Kasumi-1 (cell line): ENCODE data around the gene KIR3DL3.
"Not testable (repeated sequence)": the region's sequence is repeated elsewhere in the genome, so short reads cannot be mapped to it uniquely, and the experiment has no call there.

Experiments used
- DNase-seq, 2 experiments: peaks; one replicate each; lab custom pipeline; 2025; lab: John Stamatoyannopoulos, UW

KIR3DL3 gene

DNA sequence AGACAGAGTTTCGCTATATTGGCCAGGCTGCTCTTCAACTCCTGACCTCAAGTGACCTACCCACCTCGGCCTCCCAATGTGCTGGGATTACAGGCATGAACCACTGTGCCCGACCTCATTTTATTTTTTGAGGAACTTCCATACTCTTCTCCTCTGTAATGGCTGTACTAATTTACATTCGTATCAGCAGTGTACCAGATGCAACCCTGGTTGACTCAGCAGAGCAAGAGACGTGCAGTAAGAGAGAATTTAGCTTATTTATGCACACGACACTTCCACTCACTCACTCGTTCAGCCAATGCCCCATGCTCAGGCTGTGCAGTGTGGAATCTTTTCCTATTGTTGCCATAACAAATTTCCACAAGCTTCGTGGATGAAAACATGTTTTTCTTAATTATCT, 6.9 kb downstream of the KIR3DL3 start:
- DNase-seq, result no peak

GRCh38 chr19:54738306-54738705, 14.1 kb downstream of the KIR3DL3 start, which contains the start of gene KIR2DL3:
Gene KIR2DL3, plus strand, starts transcription at chr19:54738513. Its CDS starts 33 bp downstream, at chr19:54738546.
- DNase-seq, result not testable (repeated sequence)

DNA sequence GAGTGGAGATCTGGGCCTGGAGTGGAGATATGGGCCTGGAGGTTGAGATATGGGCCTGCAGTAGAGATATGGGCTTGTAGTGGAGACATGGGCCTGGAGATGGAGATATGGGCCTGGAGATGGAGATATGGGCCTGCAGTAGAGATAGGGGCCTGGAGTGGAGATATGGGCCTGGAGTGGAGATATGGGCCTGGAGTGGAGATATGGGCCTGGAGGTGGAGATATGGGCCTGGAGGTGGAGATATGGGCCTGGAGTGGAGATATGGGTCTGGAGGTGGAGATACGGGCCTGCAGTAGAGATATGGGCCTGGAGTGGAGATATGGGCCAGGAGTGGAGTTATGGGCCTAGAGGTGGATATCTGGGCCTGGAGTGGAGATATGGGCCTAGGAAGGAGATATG, 14.5 kb downstream of the KIR3DL3 start:
- DNase-seq, result no peak

DNA sequence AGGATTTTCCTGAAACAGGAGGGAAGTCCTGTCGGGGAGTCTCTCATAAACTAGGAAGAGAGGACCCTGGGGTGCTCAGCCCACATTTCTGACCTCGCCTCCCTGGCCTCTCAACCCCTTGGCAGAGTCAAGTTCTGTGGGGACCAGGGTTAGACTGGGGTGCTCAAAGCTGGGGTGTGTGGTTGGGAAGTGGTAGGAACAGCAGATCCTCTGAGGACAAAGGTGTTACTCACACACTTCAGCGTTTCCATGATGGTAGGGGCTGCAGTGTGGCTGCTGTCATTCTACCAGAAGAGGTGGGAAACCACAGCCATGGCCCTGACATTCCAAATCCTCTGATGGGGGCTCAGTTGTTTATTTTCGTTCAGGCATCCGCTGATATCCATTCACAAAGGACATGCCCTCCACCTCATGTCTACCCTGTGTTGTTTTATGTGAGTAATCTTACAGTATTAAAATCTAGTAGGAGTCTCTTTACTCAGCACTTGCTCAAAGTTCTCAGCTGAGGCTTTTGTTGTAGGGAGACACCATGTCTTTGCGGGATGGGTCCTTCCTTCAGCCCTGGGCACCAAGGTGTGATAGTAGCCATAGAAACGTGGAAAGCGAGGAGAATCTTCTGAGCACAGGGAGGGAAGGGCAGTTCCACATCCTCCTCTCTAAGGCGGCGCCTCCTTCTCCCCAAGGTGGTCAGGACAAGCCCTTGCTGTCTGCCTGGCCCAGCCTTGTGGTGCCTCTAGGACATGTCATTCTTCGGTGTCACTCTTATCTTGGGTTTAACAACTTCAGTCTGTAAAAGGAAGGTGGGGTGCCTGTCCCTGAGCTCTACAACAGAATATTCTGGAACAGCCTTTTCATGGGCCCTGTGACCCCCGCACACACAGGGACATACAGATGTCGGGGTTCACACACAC, 15.6 kb downstream of the KIR3DL3 start:
- no peak for DNase-seq

DNA sequence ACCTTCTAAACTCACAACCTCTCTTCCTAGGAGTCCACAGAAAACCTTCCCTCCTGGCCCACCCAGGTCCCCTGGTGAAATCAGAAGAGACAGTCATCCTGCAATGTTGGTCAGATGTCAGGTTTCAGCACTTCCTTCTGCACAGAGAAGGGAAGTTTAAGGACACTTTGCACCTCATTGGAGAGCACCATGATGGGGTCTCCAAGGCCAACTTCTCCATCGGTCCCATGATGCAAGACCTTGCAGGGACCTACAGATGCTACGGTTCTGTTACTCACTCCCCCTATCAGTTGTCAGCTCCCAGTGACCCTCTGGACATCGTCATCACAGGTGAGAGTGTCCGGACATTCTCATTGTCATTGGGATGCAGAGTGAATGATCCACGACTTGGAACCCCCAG, 17.7 kb downstream of the KIR3DL3 start:
- DNase-seq, result not testable (repeated sequence)

- DNase-seq, result not testable (repeated sequence)
Observed at GRCh38 chr19:54744080-54744479, 19.8 kb downstream of the KIR3DL3 start.

GRCh38 chr19:54747614-54748322, 23.5 kb downstream of the KIR3DL3 start:
- DNase-seq, result peak; percentile 61 to 66

- not testable (repeated sequence) for DNase-seq
Observed at GRCh38 chr19:54750276-54750675, 26.0 kb downstream of the KIR3DL3 start.

- not testable (repeated sequence) for DNase-seq
Observed at GRCh38 chr19:54756204-54757110, 32.2 kb downstream of the KIR3DL3 start.

- not testable (repeated sequence) for DNase-seq
Observed at GRCh38 chr19:54758577-54758976, 34.3 kb downstream of the KIR3DL3 start.

GRCh38 chr19:54764219-54764618, 40.0 kb downstream of the KIR3DL3 start:
- DNase-seq, result peak; percentile 6 to 32

DNA sequence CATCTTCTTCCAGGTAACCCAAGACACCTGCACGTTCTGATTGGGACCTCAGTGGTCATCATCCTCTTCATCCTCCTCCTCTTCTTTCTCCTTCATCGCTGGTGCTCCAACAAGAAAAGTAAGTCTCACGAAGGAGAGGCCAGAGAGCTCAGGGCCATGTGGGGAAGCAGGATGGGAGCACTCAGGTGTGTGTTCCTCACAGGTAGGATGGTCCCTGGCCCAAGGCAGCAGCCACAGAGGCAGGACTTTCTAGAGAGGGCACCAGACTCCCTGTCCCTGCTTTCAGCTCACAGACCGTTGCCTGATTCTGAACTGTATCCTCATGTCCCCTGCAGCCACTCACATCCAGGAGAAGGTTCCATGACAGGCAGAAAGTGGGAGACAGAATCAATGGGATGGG, 42.2 kb downstream of the KIR3DL3 start:
- DNase-seq, result not testable (repeated sequence)

DNA sequence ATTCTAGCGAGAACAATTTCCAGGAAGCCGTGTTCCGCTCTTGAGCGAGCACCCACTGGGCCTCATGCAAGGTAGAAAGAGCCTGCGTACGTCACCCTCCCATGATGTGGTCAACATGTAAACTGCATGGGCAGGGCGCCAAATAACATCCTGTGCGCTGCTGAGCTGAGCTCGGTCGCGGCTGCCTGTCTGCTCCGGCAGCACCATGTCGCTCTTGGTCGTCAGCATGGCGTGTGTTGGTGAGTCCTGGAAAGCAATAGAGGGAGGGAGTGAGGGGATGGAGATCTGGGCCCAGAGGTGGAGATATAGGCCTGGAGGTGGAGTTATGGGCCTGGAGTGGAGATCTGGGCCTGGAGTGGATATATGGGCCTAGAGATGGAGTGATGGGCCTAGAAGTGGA, 45.4 kb downstream of the KIR3DL3 start, which contains the start of gene KIR2DL1:
Gene KIR2DL1 (plus strand): TSS at position 148 of the 400 bp plus-strand sequence. CDS start 58 bp downstream, at position 206.
- DNase-seq, result not testable (repeated sequence)

DNA sequence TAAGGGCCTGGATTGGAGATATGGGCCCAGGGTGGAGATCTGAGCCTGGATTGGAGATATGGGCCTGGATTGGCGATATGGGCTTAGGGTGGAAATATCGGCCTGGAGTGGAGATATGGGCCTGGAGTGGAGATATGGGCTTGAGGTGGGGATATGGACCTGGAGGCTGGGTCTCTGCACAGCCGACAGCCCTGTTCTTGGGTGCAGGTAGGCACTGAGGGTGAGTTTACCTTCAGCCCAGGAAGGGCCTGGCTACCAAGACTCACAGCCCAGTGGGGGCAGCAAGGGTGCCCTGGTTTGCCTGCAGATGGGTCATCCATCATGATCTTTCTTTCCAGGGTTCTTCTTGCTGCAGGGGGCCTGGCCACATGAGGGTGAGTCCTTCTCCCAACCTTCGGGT, 46.3 kb downstream of the KIR3DL3 start:
- DNase-seq, result not testable (repeated sequence)

DNA sequence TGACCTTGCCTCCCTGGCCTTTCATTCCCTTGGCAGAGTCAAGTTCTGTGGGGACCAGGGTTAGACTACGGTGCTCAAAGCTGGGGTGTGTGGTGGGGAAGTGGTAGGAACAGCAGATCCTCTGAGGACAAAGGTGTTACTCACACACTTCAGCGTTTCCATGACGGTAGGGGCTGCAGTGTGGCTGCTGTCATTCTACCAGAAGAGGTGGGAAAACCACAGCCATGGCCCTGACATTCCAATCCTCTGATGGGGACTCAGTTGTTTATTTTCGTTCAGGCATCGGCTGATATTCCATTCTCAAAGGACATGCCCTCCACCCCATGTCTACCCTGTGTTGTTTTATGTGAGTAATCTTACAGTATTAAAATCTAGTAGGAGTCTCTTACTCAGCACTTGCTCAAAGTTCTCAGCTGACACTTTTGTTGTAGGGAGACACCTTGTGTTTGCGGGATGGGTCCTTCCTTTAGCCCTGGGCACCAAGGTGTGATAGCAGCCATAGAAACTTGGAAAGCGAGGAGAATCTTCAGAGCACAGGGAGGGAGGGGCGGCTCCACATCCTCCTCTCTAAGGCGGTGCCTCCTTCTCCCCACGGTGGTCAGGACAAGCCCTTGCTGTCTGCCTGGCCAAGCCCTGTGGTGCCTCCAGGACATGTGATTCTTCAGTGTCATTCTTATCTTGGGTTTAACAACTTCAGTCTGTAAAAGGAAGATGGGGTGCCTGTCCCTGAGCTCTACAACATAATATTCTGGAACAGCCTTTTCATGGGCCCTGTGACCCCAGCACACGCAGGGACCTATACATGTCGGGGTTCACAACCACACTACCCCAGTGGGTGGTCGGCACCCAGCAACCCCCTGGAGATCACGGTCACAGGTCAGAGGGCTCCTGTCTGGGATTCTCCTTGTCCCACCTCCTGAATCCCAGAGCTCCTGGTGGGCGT, 47.0 kb downstream of the KIR3DL3 start:
- not testable (repeated sequence) for DNase-seq

- DNase-seq, result not testable (repeated sequence)
Observed at GRCh38 chr19:54772666-54773065, 48.4 kb downstream of the KIR3DL3 start.

GRCh38 chr19:54775095-54775815, 51.0 kb downstream of the KIR3DL3 start:
- DNase-seq, result not testable (repeated sequence)

GRCh38 chr19:54775830-54776229, 51.6 kb downstream of the KIR3DL3 start:
- not testable (repeated sequence) for DNase-seq

DNA sequence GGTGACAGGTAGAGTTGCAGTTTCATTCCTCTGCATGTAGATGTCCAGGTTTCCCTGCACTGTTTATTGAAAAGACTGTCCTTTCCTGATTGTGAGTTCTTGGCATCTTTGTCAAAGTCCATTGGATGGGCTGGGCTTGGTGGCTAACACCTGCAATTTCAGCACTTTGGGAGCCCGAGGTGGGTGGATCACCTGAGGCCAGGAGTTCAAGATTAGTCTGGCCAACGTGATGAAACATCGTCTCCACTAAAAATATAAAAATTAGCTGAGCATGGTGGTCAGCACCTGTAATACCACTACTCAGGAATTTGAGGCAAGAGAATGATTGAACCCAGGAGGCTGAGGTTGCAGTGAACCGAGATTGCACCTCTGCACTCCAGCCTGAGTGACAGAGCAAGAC, 53.6 kb downstream of the KIR3DL3 start:
- DNase-seq, result not testable (repeated sequence)

GRCh38 chr19:54778896-54779295, 54.7 kb downstream of the KIR3DL3 start:
- not testable (repeated sequence) for DNase-seq
